HCT116 (cell line): ENCODE results near the gene MUC4. TPM values are rescaled to one million over a fixed set of nuclear protein-coding genes. Genes with fewer than 3 reads are reported as not detected.

Experiments
- ATAC-seq: fragments of 200-7000 bp; cut with Tn5 transposase; 2 replicates; pipeline ENCODE4 v1.9.1; 2020; ENCODE audit warnings: mild to moderate bottlenecking, moderate library complexity
- BruUV-seq: library from RNA; stranded (reverse); fragments of 400-500 nt; replicated peaks from 2 replicates; lab custom pipeline; 2021; lab: Mats Ljungman, UMichigan
- CTCF ChIA-PET: fragments of 300-600 bp; sonication (Branson Sonifier 250); formaldehyde crosslinking; loops from one replicate; lab custom pipeline; 2021; ENCODE audit warnings: antibody characterized with exemption; lab: Charles Lee
- POLR2A ChIA-PET: fragments of 300-600, 350-600 bp; sonication (Branson Sonifier 250); formaldehyde crosslinking; loops from one replicate; lab custom pipeline; 2021; ENCODE audit warnings: antibody characterized with exemption; lab: Charles Lee
- RAD21 ChIA-PET, 2 experiments: fragments of 300-600 bp; sonication (Branson Sonifier 250); formaldehyde crosslinking; loops; one replicate each; lab custom pipeline; 2023; ENCODE audit warnings: low total read pairs in 2 of 2; ENCODE audit not compliant: uncharacterized antibody in 2 of 2, unreplicated experiment in 2 of 2, low non-redundant PET in 1 of 2; lab: Charles Lee
- DNase-seq: peaks from one replicate; pipeline ENCODE4 v3.0.0-alpha.2; 2010; ENCODE audit warnings: low read depth, low spot score
- H2AFZ ChIP-seq: fragments of 200-600 bp; shearing (Covaris generic), sonication (generic); 2 replicates; pipeline ENCODE4 v1.6.1; 2017; ENCODE audit warnings: low read depth, mixed run types, mixed read lengths, antibody characterized with exemption, low read length; ENCODE audit not compliant: poor library complexity, severe bottlenecking
- H3K27ac ChIP-seq: 2 replicates; pipeline ENCODE4 v1.5.1; 2012; ENCODE audit warnings: low read depth, low read length
- H3K27me3 ChIP-seq: fragments of 200-600 bp; sonication (generic); 2 replicates; pipeline ENCODE4 v1.6.1; 2016; ENCODE audit warnings: mixed run types, low read length, mixed read lengths; ENCODE audit not compliant: insufficient read depth
- H3K36me3 ChIP-seq, 2 experiments: fragments of 200-500 bp in 1 of 2; fragments of 200-600 bp in 1 of 2; sonication (Bioruptor generic) in 1 of 2; sonication (generic) in 1 of 2; 2 replicates each; pipeline versions ENCODE4 v1.5.1 to v1.6.1; 2014 to 2016; ENCODE audit warnings: low read length in 2 of 2, inconsistent platforms in 1 of 2, mixed read lengths in 1 of 2, mixed run types in 1 of 2; ENCODE audit not compliant: insufficient read depth in 2 of 2, control insufficient read depth in 1 of 2
- H3K4me1 ChIP-seq, 2 experiments: fragments of 200-600 bp in 1 of 2; sonication (generic) in 1 of 2; 2 replicates each; pipeline versions ENCODE4 v1.5.1 to v1.6.1; 2012 to 2017; ENCODE audit warnings: low read length in 2 of 2, inconsistent platforms in 1 of 2, mild to moderate bottlenecking in 1 of 2, mixed read lengths in 1 of 2, mixed run types in 1 of 2, moderate library complexity in 1 of 2; ENCODE audit not compliant: insufficient read depth in 2 of 2, control insufficient read depth in 1 of 2
- H3K4me2 ChIP-seq: fragments of 200-600 bp; sonication (generic); 2 replicates; pipeline ENCODE4 v1.6.1; 2017; ENCODE audit warnings: mixed run types, low read length, mixed read lengths
- H3K4me3 ChIP-seq, 2 experiments: fragments of 200-600 bp in 1 of 2; sonication (generic) in 1 of 2; replicated peaks in 1 of 2; 2 replicates each; pipeline ENCODE4 v1.5.1; 2011 to 2016; ENCODE audit warnings: low read length in 2 of 2, control low read depth in 1 of 2, low read depth in 1 of 2, mild to moderate bottlenecking in 1 of 2, mixed read lengths in 1 of 2, mixed run types in 1 of 2
- H3K79me2 ChIP-seq: fragments of 200-600 bp; sonication (generic); 2 replicates; pipeline ENCODE4 v1.6.1; 2017; ENCODE audit warnings: mild to moderate bottlenecking, mixed run types, low read length, moderate library complexity, mixed read lengths; ENCODE audit not compliant: insufficient read depth
- H3K9ac ChIP-seq: fragments of 200-600 bp; sonication (generic); 2 replicates; pipeline ENCODE4 v1.6.1; 2016; ENCODE audit warnings: low read length, mixed read lengths
- H3K9me2 ChIP-seq: fragments of 200-600 bp; sonication (generic), shearing (Covaris generic); 2 replicates; pipeline ENCODE4 v1.6.1; 2017; ENCODE audit warnings: mixed run types, mild to moderate bottlenecking, moderate library complexity; ENCODE audit not compliant: insufficient read depth
- H3K9me3 ChIP-seq, 2 experiments: fragments of 200-500 bp in 1 of 2; fragments of 200-600 bp in 1 of 2; sonication (Bioruptor generic) in 1 of 2; sonication (generic) in 1 of 2; 2 replicates each; pipeline ENCODE4 v1.6.1; 2014 to 2017; ENCODE audit warnings: low read length in 2 of 2, mixed read lengths in 2 of 2, inconsistent platforms in 1 of 2, low read depth in 1 of 2, mild to moderate bottlenecking in 1 of 2, mixed run types in 1 of 2, moderate library complexity in 1 of 2; ENCODE audit not compliant: control insufficient read depth in 1 of 2, insufficient read depth in 1 of 2
- H4K20me1 ChIP-seq: fragments of 200-600 bp; sonication (generic), shearing (Covaris generic); 2 replicates; pipeline ENCODE4 v1.6.1; 2017; ENCODE audit warnings: mixed run types, mild to moderate bottlenecking, moderate library complexity; ENCODE audit not compliant: insufficient read depth
- EGR1 ChIP-seq: IDR thresholded peaks from 2 replicates; pipeline ENCODE4 v1.6.1; 2012; ENCODE audit warnings: low read depth
- EZH2 ChIP-seq: fragments of 200-600 bp; sonication (generic); IDR thresholded peaks from 2 replicates; pipeline ENCODE4 v1.6.1; 2017; ENCODE audit warnings: antibody characterized with exemption, mixed run types
- FOSL1 ChIP-seq: IDR thresholded peaks from 2 replicates; pipeline ENCODE4 v1.6.1; 2012; ENCODE audit warnings: low read depth
- POLR2A ChIP-seq: IDR thresholded peaks from 2 replicates; pipeline ENCODE4 v1.7.0; 2011; ENCODE audit warnings: borderline replicate concordance; ENCODE audit not compliant: insufficient read depth, insufficient read length; ENCODE audit errors: extremely low read depth
- SIN3A ChIP-seq: IDR thresholded peaks from 2 replicates; pipeline ENCODE4 v1.6.1; 2012; ENCODE audit warnings: low read depth
- SP1 ChIP-seq: IDR thresholded peaks from 2 replicates; pipeline ENCODE4 v1.6.1; 2012; ENCODE audit warnings: low read depth
- SRF ChIP-seq: IDR thresholded peaks from 2 replicates; pipeline ENCODE4 v1.6.1; 2012; ENCODE audit warnings: low read depth
- TCF7L2 ChIP-seq: IDR thresholded peaks from 2 replicates; pipeline ENCODE4 v1.7.0; 2011; ENCODE audit warnings: borderline replicate concordance, inconsistent platforms; ENCODE audit not compliant: insufficient read depth, insufficient read length; ENCODE audit errors: extremely low read depth
- YY1 ChIP-seq: IDR thresholded peaks from 2 replicates; pipeline ENCODE4 v1.6.1; 2011; ENCODE audit warnings: low read length, low read depth, moderate library complexity, mild to moderate bottlenecking; ENCODE audit not compliant: insufficient replicate concordance; ENCODE audit errors: extremely low read depth
- ZFX ChIP-seq: fragments of 450-650 bp; IDR thresholded peaks from 2 replicates; pipeline ENCODE4 v1.6.1; 2017
- ZNF274 ChIP-seq: fragments of 200-500 bp; sonication (Bioruptor generic); IDR thresholded peaks from 2 replicates; pipeline ENCODE4 v1.6.1; 2014; ENCODE audit warnings: mild to moderate bottlenecking, low read depth, low read length, inconsistent platforms
- intact Hi-C: fragments of 100-400 bp; cut with micrococcal nuclease; formaldehyde crosslinking; loops from 2 replicates; pipeline ENCODE4 v1.10.0; 2022
- total RNA-seq: library from RNA; stranded (reverse); gene quantifications from one replicate; pipeline ENCODE4 v1.2.1, GENCODE V29; 2021; ENCODE audit not compliant: unreplicated experiment
- TF ChIP-seq, protein P1 (sequence below): IDR thresholded peaks from 2 replicates; pipeline ENCODE4 v1.6.1; 2011; ENCODE audit warnings: mild to moderate bottlenecking, low read length, moderate library complexity; ENCODE audit not compliant: insufficient replicate concordance; ENCODE audit errors: extremely low read depth

Gene MUC4
- total RNA-seq, 1 experiment from 2014 or later = 0.64 TPM

- no peak overlapping the region for H3K27ac ChIP-seq
- no peaks in the 10 kb centered on the region for H3K79me2 ChIP-seq
- no peak overlapping the region for H3K4me3 ChIP-seq
- TF ChIP-seq FOSL1 = no peak
- no peak for TF ChIP-seq TCF7L2
- TF ChIP-seq EGR1 = no peak
- no peak for TF ChIP-seq SIN3A
- no peak for TF ChIP-seq EZH2
- TF ChIP-seq ZNF274 = no peak
- no peak for TF ChIP-seq POLR2A
- no peak for TF ChIP-seq ZFX
- TF ChIP-seq SRF = no peak
- TF ChIP-seq, protein P1, sequence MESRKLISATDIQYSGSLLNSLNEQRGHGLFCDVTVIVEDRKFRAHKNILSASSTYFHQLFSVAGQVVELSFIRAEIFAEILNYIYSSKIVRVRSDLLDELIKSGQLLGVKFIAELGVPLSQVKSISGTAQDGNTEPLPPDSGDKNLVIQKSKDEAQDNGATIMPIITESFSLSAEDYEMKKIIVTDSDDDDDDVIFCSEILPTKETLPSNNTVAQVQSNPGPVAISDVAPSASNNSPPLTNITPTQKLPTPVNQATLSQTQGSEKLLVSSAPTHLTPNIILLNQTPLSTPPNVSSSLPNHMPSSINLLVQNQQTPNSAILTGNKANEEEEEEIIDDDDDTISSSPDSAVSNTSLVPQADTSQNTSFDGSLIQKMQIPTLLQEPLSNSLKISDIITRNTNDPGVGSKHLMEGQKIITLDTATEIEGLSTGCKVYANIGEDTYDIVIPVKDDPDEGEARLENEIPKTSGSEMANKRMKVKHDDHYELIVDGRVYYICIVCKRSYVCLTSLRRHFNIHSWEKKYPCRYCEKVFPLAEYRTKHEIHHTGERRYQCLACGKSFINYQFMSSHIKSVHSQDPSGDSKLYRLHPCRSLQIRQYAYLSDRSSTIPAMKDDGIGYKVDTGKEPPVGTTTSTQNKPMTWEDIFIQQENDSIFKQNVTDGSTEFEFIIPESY = no peak
- no peak for TF ChIP-seq SP1
- TF ChIP-seq YY1 = no peak
- no peaks in the 10 kb centered on the region for H3K4me1 ChIP-seq
- H3K9ac ChIP-seq = no peak overlapping the region
- ChIA-PET POLR2A (no interaction called here), RAD21 (no interaction called here), CTCF (no interaction called here)
- H3K4me2 ChIP-seq = no peak overlapping the region
- no peaks in the 10 kb centered on the region for H3K9me3 ChIP-seq
- H4K20me1 ChIP-seq = no peaks in the 10 kb centered on the region
- no TSS peak for BruUV-seq
- DNase-seq (no peak), ATAC-seq (no peak)
- H2AFZ ChIP-seq = no peak overlapping the region
- no peaks in the 10 kb centered on the region for H3K36me3 ChIP-seq
- no peaks in the 10 kb centered on the region for H3K9me2 ChIP-seq
- intact Hi-C loops = no loop called here
- no peaks in the 10 kb centered on the region for H3K27me3 ChIP-seq
These were observed 23.2 kb upstream of the MUC4 start for GRCh38 chr3:195834675-195835583.
